ENCODE measurements around the gene DNAH8.
"Not testable (repeated sequence)": the region's sequence is repeated elsewhere in the genome, so short reads cannot be mapped to it uniquely, and the experiment has no call there.

The DNAH8 gene

DNA sequence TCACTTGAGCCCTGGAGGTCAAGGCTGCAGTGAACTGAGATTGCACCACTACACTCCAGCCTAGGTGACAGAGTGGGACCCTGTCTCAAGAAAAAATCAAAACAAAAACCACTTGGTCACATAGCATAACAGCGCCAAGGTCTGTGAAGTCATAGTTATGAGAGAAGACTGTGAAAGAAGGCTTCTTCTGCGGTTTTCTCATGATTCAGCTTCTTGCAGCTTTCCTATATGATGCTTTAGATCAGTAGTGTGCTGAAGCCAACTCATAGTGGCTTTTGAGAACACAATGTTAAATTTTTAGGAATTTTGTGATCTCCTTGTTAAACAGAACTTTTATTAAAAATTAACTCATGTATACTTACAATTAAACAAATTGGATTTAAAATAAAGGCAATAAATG is 197.3 kb downstream of the DNAH8 start:
- no peak for FAIRE-seq

DNA sequence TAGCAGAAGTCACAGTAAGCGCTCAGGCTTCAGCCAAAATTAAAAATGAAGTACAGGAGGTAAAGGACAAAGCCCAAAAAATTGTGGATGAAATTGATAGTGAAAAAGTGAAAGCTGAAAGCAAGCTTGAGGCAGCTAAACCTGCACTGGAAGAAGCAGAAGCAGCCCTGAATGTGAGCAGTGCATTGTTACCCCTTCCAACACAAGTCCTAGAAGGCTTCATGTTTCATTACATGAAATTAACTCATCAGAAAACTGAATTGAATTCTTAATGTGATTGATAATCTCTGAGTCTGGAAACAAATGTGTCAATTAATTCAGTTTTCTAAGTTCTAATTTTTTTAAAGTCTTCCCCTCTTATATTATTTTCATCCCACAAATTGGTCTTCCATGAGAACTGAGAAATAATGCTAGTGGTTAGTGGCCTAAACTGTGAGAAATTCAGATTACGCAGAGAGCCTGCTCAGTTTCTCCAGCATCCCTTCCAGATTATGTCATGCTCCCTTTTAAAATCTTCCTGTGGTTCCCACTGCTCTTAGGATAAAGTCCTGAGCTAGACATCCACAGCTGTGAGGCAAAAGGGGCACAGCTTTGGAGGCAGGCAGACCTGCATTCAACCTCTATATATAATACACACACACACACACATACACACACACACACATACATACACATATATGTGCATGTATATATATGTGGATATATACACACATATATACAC is 200.3 kb downstream of the DNAH8 start:
- FAIRE-seq: no peak

DNA sequence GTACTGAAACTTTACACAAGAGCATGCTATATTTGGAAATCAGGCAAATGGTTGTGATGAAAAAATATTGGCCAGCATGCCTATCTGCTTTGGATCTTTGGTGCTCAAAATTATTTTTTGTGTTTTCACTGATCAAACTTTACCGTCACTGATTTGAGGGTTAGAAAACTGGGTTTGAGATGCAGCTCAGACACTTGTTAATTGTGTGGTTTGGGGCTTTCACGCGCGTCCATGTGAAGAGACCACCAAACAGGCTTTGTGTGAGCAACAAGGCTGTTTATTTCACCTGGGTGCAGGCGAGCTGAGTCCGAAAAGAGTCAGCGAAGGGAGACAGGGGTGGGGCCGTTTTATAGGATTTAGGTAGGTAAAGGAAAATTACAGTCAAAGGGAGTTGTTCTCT is 206.4 kb downstream of the DNAH8 start:
- FAIRE-seq: not testable (repeated sequence)

DNA sequence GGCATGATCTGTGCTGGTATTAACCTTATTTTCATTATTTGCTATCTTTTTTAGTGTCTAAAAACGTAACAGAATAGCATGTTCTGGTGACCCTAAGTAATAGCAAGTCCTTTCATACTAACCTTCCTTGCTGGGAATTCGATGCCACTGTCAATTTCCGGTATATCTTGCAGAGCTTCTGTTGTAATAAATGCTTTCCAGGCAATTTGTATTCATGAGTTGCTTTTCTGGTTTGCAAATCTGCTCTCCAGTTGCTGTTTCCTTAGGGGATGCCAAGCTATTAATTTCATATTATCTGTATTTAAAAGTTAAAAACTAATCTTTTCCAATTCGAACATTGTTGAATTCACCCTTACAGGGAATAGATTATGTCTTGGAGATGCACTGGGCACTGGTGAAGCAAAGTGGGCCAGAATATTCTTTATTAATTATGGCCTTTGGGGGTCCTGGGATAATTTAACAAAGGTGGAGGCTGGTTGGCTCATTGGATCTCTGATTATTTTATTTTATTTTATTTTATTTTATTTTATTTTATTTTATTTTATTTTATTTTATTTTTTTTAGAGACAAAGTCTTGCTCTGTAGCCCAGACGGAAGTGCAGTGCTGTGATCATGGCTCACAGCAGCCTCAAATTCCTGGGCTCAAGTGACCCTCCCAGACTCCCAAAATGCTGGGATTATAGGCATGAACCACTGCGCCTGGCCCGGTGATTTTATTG is 209.8 kb downstream of the DNAH8 start:
- no peak for FAIRE-seq

DNA sequence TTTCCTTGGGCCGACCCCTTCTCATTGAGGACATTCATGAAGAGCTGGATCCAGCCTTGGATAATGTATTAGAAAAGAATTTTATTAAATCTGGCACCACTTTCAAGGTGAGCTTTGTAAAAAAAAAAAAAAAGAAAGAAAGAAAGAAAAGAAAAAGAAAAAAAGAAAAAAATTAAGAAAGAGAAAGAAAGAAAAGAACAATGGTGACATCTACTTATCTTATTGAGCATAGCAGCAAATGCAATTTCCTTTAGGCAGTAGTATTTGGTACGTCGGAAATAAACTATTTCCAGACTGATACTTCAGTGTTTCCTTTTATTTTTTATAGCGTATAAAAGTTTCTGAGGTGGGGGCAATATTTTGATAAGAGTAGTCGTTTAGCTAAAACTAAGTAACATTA is 214.4 kb downstream of the DNAH8 start:
- no peak for FAIRE-seq

DNA sequence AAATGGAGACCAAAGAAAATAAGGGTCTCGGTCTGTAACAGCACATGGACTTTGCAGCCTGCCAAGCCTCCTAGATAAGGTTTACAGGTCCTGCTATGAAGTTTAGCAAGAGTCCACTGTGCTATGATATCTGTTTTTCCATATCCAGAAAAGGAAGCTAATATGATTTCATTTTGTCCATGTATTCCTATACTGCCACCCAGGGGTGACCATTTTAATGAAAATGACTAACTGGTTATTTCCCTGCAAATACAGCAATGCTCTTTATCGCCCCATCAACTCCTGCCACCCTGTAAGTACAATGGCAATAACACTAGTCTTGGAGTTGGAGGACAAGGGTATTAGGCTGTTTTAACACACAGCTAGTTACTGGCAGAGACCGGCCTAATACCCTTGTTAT is 218.3 kb downstream of the DNAH8 start:
- no peak for FAIRE-seq

DNA sequence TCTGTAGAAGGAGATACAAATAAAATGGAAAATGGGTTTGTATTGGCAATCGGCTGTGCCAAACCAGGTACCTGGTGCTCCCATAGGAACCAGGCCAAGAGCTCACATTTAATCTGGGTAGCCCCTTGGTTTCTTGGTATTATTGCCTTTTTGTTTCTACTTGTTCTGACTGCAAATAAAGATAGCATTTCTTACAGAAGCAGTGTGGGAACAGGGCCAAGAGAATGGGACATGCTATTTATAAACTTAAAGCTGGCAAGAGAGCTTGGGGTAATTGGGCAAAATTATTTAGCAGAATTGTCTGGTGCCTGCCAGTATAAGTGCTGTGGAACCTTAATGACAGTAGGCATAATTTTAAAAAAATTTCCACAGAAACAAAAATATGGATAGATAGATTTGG is 219.9 kb downstream of the DNAH8 start:
- no peak for FAIRE-seq

DNA sequence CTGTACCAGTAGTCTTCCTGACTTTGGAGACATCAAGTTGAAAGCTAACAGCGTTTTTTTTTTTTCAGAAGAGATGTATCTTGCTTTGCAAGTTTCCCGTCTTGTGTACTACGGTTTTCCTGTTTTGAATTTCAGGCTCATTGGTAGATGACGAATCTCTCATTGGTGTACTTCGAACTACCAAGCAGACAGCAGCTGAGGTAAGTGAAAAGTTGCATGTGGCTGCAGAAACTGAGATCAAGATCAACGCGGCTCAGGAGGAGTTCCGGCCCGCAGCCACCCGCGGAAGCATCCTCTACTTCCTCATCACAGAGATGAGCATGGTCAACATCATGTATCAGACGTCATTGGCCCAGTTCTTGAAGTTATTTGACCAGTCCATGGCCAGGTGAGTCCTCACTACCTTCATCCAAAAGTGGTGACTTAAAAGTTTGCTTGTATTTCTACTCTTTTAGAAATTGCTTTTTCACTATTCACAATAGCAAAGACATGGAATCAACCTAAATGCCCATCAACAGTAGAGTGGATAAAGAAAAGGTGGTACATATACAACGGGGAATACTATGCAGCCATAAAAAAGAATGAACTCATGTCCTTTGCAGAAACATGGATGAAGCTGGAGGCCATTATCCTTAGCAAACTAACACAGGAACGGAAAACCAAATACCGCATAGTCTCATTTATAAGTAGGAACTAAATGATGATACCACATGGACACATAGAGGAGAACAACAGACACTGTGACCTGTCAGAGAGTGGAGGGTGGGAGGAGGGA is 222.9 kb downstream of the DNAH8 start:
- FAIRE-seq: no peak

DNA sequence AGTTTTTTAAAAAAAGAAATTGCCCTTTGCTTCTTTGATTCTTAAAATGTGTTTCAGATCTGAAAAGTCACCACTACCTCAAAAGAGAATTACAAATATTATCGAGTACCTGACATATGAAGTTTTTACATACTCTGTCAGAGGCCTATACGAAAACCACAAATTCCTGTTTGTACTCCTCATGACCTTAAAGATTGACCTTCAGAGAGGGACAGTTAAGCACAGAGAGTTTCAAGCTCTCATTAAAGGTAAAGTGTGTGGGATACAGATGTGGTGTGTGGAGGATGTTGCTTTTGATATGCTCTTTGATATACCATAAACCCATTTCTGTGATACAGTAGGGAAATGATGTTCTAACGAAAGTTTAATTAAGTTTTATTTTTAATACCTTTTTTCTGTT is 223.6 kb downstream of the DNAH8 start:
- no peak for FAIRE-seq

DNA sequence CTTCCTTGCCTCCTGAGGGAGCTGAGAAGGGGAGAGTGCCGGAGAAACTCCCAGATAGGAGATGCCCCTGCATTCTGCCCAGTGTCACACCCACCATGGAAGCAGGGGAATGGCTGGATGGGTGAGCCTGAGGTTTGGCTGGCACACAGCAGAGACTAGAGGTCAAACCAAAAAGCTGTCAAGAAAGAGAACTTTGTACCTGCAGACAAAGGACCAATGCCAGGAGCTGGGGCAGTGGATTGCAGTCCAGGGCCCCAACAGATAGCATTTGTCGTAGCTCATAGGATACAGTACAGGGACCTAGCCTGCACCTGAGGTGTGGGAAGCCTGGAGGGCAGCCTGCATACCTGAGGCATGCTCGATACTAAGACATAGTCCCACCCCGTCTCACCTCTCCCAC is 227.3 kb downstream of the DNAH8 start:
- no peak for FAIRE-seq

DNA sequence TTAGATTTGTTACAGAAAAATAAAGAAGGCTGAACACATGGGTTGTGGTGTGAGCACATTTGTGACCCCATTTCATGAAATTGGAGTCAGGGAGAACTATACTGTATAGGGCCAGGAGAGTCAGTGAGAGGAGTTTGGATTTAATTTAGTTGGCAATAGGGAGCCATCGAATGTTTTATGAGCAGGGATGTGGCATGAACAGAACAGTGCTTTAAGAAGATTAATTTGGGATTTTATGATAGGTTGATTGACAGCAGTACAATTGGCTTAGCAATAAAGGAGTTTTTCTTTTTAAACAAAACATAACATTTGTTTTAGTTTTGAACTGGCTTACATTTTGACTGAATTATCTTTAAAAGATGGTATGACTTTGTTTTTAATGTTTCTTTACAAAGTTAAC is 227.9 kb downstream of the DNAH8 start:
- no peak for FAIRE-seq

DNA sequence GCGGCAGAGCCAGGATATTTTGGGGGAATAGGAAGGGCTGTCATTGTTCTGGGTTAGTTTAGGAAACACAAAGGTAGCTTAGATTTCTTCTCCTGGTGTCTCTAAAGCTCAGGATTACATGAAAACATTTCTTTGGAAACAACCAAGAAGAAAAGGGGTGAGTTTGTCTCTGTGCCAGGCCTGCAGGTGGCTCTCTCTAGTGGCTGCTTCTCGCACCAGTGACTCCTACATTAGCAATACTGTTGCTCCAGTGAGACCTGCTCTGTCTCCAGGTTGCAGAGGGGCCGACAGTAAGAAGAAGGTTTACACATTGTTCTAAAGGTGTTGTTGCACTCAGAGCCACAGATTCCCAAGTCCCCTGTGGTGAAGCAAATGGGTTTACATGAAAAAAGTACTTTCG is 228.9 kb downstream of the DNAH8 start:
- no peak for FAIRE-seq

DNA sequence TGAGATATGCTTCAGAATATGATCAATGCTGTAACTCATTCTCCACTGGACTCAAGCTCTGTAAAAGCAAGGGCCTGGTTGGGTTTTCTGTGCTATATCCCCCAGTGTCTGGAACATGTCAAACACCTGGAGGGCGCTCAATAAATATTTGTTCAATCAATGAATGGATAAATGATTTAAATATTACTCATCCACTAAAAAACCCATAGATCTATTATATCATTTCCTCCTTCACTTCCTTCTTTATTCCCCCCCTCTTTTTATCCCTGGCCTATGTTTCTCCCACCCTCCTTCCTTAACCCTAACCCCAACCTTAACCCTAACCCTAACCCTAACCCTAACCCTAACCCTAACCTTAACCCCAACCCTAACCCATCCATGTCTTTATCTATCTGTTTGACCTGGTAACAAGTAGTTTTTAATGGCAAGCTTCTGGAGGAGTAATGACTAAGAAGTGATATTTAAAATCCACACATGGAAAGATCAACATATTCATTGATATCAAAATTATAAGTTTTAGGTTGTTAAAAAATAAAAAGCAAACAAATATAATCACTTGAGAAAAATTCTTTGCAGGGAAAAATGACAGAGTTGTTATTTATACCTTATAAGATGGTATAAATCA is 229.7 kb downstream of the DNAH8 start:
- no peak for FAIRE-seq

DNA sequence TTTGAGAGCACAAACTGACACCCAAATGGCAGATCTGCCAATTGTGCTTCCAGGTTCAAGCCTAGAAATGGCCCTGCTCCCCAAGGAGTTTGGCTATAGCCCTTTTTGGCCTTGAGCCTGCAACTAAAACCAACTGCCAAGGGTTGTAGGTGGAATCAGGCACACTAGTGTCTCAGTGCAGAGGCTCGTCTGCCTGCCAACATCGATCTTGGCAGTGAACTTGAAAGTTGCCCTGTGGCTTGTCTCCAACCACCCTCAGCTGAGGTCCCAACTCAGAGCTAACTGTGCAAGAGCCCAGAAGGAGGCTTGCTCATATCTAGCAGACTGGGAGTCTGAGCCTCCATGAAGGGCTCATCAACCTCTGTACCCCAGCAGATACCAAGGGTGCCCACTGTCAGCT is 240.8 kb downstream of the DNAH8 start:
- FAIRE-seq: no peak

DNA sequence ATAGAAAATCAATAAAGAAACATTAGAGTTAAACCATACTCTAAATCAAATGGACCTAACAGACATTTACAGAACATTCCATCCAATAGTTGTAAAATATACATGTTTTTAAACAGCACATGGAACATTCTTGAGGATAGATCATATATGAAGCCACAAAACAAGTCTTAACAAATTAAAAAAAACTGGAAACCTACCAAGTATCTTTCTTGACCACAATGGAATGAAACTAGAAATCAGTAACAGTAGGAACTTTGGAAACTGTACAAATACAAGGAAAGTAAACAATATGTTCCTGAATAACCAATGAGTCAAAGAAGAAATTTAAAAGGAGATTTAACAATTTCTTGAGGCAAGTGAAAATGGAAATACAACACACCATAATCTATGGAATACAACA is 242.3 kb downstream of the DNAH8 start:
- no peak for FAIRE-seq

DNA sequence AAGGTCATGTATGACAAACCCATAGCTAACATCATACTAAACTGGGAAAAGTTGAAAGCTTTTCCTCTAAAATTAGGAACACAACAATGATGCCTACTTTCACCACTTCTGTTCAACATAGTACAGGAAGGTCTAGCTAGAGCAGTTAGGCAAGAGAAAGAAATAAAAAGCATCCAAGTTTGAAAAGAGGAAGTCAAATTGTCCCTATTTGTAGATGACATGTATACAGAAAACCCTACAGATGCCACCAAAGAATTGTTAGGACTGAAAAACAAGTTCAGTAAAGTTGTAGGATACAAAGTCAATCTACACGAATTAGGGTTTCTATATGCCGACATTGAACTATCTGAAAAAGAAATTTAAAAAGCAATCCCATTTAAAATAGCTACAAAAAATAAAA is 244.0 kb downstream of the DNAH8 start:
- no peak for FAIRE-seq

DNA sequence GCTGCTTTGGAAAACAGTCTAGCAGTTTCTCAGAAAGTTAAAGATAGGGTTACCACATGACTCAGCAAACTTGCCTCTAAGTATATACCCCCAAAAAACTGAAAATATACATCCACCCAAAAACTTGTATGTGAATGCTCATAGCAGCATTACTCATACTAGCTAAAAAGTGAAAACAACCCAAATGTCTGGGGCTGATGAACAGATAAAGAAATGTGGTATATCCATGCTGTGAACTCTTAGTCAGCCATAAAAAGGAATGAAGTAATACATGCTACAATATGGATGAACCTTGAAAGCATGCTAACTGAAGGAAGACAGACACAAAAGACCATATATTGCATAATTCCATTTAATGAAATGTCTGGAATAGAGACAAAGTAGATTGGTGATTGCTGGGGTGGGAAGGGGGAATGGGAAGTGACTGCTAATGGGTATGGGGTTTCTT is 253.6 kb downstream of the DNAH8 start:
- FAIRE-seq: no peak

DNA sequence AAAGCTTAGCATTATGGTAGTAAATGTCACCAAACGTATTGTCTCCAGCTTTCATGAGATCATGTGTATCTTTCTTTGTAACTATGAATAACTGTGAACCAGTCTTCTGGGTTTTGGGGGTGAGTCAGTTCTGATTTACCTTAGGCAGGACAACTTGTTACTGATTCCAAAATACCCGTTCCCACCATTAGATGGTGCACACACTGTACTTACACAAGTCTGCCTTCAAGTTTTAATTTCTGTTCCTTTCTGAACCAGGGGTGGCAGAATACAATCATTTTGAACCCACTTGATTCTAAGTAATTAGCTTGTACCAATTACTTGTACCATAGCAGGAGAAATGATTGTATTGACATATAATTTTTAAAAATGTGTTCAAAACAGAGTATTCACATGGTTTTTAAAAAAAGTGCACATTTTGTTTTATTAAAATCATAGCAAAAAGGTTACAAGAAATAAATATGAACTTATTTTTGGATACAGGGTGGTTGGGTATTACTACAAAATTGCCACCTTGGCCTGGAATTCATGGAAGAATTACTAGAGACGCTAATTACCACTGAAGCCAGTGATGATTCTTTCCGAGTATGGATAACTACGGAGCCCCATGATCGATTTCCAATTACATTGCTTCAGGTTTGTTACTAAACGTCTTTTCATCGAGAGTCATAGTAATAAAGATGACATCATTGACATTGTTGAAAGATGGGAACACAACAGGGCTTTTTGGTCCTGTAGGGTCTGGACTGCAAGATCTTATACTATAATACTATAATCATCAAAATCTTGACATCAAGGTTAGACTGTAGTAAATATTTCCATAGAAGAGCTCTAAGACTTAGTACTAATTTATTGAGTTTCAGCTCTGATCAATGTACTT is 258.3 kb downstream of the DNAH8 start:
- peak; percentile 72 for FAIRE-seq

DNA sequence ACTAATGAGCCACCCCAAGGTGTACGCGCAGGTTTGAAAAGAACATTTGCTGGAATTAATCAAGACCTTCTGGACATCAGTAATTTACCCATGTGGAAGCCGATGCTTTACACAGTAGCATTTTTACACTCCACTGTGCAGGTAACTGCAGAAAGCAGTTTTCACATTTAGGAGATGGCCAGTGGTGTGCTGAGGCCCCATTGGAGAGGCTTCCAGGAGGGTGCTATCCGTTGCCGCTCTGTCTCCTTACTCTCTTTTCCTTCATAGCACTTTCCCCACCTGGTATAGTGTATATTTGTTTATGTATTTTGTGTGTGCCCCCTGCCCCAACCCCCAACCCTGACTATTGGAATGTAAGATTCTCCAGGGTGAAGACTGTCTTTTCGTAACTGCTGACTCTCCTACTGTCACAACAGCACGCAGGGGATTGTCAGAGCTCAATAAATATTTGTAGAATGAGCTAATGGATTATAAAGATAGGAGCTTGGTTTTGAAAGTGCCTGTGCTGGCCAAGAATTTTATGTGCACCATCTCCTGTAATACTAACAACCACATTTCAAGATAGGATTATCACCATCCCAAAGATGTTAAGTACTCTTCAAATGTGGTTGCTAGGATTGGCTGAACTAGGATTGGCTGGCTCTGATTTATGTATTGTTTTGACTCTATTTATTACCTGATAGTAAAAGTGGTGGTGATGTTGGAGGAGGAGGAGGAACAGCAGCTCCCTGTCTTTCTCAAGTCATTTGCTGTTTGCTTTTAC is 259.5 kb downstream of the DNAH8 start:
- peak; percentile 73 for FAIRE-seq

DNA sequence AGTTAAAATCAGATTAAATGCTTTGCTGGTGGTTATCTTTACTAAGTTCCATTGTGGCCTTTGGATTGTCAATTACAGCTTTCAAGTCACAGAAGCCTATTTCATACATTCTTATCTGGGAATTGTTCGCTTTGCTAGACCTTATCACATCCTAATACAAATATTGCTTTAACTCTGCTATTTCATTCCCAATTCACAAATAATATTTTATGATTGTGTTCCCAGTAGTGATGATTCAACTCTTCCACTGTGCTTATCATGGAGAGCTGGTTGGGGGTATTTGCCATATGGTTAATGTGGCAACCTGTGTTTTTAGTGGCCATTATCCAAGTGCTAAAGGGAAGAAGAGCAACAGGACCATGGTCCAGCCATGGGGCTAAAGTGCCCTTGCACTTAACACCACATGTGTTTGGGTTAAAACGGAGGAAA is 260.5 kb downstream of the DNAH8 start:
- no peak for FAIRE-seq

DNA sequence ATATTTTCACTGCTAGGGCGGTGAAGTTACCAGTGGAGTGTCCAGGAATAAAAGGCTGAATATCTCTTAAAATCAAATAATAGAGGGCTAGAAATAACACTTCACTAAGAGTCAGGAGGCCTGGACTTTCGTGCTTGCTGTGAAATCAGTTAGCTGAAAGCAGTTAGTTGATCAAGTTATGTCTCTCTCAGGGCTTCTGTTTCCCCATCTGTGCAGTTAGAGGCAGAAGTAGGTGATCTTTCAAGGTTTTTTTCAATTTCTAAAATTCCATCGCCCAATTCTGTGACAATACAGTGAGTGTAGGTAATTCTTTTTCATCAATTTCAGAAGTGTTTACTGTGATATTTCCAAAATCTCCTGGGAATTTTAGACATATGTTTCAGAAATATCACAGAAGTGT is 260.9 kb downstream of the DNAH8 start:
- FAIRE-seq: no peak
